Stimulated activated CD8-positive, alpha-beta memory T cell treated with anti-CD3 and anti-CD28 coated beads, Interleukin-7, amount 100 ng/mL, for 4 hours (primary cell): ENCODE results near the gene DYNC1LI2.

ENCODE experiments used
- DNase-seq, 2 donors: peaks; one replicate each; pipeline ENCODE4 v3.0.0-alpha.2; 2020; ENCODE audit warnings: low read depth in 2 of 2

Gene DYNC1LI2

GRCh38 chr16:66740010-66740409, 11.4 kb downstream of the DYNC1LI2 start:
- no peak for DNase-seq

DNA sequence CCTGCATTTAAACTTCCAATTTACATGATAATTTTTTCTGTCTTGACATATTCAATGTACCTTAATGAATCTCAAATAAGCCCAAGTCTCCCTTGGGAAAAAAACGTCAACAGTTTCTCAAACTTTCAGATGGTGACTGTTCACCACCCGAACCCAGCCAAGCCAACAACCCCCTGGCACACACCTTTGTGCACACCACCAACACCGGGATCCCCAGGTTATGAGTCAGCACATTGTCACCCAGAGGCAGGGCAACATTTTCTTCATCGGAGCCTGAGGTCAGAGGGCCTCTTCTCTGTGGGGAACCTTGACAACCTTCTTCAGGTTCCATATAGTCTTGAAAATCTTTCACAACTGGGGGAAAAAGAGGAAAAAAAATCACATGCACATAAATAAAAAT, 15.5 kb downstream of the DYNC1LI2 start:
- no peak for DNase-seq

- no peak for DNase-seq
These were observed 20.3 kb downstream of the DYNC1LI2 start for GRCh38 chr16:66731101-66731500.

DNA sequence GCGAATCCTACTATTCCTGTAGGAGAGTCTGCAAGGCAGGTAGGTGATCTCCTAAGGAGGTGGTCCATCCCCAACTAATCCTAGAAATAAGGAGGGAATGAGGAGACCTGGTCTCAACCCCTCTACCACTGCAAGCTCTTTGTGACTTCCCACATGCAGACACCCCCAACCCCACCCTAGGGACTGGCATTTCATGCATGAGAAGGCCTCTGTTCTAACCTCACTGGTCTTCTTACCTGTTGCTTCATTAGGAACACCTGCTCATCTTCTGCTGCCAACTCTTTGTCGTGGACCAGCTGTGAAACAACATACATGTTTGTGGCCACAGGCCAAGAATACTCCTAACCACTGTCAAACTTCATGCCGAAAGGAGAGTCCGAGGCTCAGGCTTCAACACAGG, 22.6 kb downstream of the DYNC1LI2 start:
- no peak for DNase-seq

DNA sequence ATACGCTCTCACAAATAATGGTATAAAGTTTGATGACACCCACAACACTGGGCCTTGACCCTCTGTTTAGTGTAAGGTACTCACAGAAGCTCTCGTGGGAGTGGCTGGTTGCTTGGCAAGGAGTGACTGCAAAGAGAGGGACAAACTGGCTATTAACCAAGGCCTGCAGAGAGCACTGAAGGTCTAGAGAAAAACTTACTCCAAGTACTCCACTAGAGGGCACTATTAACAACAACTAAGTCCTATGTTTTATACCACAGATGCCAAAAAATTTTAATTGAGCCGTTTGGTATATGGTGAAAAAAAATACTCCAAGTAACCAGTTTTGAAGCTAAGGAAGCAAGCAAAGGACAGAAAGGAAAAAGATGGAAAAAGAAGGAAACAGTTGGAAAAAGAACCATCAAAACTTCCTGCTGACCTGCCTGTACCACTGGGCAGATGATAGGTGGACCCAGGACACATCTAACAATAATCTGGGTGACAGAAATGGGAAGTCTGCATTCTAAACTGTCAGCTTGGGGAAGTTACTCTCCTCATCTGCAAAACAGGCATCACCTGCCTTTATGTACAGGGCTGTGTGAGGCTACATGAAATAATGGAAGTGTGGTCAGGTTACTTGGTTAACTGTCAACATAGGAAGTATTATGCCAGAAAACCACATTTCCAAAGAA, 23.2 kb downstream of the DYNC1LI2 start:
- DNase-seq: no peak

DNA sequence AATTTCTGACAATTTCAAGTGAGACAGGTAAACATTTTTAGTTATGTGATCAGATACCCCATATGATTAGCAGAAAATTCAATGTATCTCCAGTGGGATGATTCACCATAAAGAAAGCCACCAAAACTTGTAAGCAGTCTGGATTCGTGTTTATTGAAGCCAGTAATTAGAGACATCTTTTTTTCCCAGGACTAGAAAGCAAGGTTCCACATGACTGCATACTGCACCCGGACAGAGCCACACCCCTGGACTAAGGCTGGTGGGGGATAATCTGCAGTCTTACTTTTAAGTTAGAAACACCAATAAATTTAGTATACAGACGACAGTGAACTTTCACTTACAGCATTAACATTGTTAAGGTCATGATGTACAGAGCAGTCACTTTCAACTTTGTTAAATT, 30.6 kb downstream of the DYNC1LI2 start:
- no peak for DNase-seq

GRCh38 chr16:66719246-66719645, 32.2 kb downstream of the DYNC1LI2 start:
- DNase-seq: no peak

DNA sequence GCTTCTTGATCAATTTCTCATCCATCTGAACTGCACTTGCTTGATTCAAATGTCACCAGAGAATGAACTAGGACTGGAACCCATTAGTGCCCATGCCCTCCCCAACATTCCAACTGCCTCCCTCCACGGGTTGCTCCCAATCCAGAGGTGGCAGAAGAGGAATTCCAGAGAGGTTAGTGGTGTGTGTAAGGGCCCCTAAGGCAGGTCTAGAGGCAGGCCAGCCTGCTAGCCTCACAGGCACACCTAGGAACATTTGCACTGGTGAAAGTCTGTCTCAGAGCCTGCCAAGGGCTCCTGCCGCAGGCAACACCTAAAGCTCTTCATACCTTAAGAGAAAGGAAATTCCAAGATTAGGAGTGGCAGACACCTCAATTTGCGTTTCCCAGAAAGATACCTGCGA, 33.6 kb downstream of the DYNC1LI2 start:
- no peak for DNase-seq

- no peak for DNase-seq
These were observed 34.2 kb downstream of the DYNC1LI2 start for GRCh38 chr16:66717112-66717675.

DNA sequence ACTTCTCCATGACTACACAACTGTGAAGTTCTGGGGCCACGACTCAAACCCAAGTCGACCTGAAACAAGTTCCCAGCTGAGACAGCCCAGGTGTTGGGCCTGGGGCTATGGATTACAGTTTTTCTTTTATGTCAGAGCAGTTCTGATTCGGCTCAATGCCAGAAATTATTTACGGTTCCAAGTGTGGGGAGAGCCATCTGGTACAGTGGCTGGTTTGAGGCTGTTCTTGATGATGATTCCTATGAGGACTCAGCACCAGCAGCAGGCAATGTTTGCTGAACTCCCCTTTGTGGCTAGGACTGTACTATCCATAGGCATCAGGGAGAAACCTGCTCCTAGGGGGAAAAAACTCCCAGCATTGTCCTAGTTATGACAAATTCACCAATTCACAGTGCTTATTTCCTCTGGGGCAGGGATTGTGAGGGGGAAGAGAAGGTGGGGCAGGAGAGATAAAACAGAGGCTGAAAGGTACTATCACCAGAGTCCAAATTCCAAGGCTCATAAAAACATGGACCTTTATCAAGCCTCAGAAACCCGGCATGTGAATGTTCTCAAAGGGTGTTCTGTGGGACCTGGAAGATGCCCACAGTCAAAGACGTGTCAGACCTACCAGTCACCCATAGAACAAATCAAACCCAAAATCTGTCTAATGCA, 36.6 kb downstream of the DYNC1LI2 start:
- DNase-seq: no peak

GRCh38 chr16:66714062-66714461, 37.3 kb downstream of the DYNC1LI2 start:
- no peak for DNase-seq

DNA sequence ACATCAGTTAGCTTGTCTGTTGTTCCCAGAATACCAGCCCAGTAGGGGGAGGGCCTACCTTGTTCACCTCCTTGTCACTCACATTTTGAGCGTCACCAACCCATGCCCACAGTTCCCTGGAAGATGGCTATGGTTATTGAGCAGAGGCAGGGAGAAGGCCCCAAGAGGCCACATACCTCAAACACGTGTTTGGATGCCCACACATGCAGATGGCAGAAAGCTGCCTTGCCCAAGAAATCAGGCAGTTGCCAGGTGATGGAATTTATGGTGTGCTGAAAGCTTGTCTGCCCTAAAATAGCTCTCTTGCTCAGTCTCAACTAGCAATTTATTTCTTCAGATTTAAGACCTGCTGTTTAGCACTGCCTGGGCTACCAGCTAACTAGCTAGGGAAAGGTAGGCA, 38.3 kb downstream of the DYNC1LI2 start:
- no peak for DNase-seq

DNA sequence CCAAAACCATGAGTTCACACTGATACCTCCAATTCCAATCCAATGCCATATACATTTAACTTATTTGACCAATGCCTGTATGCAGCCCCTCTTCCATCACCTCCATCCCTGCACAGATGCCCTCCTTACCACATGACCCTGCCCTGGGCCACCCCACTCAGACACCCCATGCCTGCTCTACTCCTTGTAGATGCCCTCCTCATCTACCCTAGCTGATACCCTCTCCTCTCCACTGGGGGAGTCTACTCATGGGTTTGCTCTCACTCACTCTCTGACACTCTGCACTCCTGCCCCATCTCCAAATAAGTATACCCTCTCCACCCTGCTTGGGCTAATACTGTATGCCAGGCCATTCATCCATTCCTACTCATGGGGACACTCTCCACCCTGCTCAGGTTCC, 38.9 kb downstream of the DYNC1LI2 start:
- no peak for DNase-seq

DNA sequence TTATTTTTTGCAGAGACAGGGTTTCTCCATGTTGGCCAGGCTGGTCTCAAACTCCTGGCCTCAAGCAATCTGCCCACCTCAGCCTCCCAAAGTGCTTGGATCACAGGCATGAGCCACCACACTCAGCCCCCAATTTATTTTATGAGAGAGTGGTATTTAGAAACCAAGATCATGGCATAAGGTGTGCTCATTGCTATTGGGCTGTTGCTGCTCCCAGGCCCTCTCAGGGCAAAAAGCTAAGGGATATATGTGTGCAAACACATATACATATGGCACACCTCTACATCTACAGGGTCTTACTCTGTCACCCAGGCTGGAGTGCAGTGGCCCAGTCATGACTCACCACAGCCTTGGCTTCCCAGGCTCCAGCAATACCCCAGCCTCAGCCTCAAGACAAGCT, 39.8 kb downstream of the DYNC1LI2 start:
- DNase-seq: no peak

DNA sequence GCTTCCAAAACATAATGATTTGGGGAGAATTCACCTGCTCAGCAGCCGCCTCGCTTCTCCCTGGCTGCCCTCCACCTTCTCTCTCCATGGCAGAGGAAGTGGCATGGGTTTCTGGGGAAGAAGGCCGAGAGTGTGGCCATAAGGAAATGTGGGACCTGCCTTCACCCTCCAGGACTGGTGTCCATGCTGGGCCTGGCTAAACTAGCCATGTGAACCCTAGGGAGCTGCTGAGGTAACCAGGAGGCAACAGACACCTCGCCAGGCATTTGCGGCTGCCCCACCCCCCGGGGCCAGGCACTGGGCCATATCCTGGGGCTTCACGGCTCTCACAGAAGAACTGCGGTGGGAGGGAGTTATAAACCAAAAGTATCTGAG, 44.9 kb downstream of the DYNC1LI2 start:
- DNase-seq: no peak

GRCh38 chr16:66705790-66706505, 45.5 kb downstream of the DYNC1LI2 start:
- DNase-seq: no peak

DNA sequence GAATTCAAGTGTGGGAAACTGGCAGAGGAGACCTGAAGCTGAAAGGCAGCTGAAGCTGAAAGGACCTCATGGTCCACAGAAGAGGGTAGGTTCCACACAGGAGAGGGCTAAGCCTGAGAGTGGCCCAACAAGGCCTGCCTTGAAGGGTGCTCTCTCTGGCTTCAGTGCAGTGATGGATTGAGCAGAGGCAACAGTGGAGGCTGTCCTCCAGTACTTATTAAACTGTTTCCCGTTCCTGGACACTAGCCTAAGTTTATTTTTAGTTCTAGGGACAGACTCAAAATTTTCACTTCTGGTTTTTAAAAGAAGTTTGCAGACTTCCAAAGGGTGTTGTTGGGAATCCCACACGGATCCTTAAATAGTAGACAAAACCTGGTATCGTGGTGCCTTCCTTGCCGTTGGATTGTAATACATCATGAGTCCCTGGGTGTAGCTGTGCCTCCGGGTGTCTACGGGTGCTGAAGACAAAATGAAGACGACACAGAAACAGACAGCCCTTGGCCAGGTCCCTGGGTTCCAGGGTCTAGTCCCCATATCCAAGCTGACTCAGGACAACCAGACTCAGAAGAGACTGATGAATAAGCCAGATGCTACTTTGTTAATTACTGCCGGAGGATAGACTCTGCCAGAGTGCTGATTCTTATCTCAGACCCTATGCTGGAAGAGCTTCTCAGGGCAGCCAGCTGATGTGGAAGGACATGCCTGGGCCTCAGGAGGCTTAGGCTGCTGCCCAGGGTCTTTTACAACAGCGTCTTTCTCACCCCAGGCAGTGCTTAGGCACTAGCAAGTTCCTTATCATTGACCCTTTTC, 47.8 kb downstream of the DYNC1LI2 start:
- no peak for DNase-seq

- DNase-seq: no peak
These were observed 49.9 kb downstream of the DYNC1LI2 start for GRCh38 chr16:66701516-66701915.

- DNase-seq: no peak
These were observed 50.4 kb downstream of the DYNC1LI2 start for GRCh38 chr16:66701026-66701425.

DNA sequence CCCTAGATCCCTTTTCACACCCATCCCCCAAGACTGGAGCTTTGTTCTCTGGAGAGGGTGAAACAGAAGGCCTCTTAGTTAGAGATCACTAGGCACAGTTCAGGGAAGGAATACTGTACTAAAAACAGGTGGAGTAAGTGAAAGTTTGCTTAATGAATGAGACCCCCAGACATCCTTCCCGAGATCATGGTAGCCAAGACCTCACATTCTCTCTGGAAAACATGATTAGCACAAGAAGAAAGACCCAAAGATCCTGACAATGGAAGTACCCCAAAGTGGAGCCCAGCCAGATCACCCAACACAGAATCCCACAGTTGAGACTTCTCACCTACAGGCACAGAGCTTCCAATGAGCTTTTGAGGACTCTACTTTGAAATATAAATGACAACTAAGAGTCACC, 51.5 kb downstream of the DYNC1LI2 start:
- DNase-seq: no peak

DNA sequence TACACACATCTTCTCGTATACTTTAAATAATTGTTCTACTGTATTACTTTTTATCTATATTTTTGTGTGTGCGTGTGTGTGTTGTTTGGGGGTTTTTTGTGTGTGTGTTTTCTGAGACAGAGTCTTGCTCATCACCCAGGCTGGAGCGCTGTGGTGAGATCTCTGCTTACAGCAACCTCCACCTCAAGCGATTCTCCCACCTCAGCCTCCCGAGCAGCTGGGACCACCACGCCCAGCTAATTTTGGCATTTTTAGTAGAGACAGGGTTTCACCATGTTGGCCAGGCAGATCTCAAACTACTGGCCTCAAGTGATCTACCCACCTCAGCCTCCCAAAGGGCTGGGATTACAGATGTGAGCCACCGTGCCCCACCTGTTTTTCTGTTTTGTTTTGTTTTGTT, 53.4 kb downstream of the DYNC1LI2 start:
- no peak for DNase-seq
